HG03378 (cell line): ENCODE results near the gene ARHGAP25.

Experiments used
- ATAC-seq: cut with Tn5 transposase; IDR thresholded peaks from one replicate; pipeline ENCODE4 v1.9.1; 2021; ENCODE audit warnings: mild to moderate bottlenecking, moderate library complexity; ENCODE audit not compliant: unreplicated experiment

Gene ARHGAP25

GRCh38 chr2:68857202-68857845 lies 122.7 kb downstream of the ARHGAP25 start:
- no peak for ATAC-seq

GRCh38 chr2:68857855-68858456 lies 123.3 kb downstream of the ARHGAP25 start:
- ATAC-seq, result peak; percentile 78

GRCh38 chr2:68860111-68860510 lies 125.5 kb downstream of the ARHGAP25 start:
- no peak for ATAC-seq

- no peak for ATAC-seq
Measured at GRCh38 chr2:68861330-68861729, 126.7 kb downstream of the ARHGAP25 start.

- no peak for ATAC-seq
Measured at GRCh38 chr2:68862889-68863288, 128.3 kb downstream of the ARHGAP25 start.

GRCh38 chr2:68863996-68864395 lies 129.4 kb downstream of the ARHGAP25 start:
- ATAC-seq, result no peak

- no peak for ATAC-seq
Measured at GRCh38 chr2:68865108-68865507, 130.5 kb downstream of the ARHGAP25 start.

- no peak for ATAC-seq
Measured at GRCh38 chr2:68870215-68870614, 135.6 kb downstream of the ARHGAP25 start.

- no peak for ATAC-seq
Measured at GRCh38 chr2:68871159-68871764, 136.7 kb downstream of the ARHGAP25 start, which contains the start of gene BMP10. Gene BMP10 (minus strand): TSS chr2:68871397. CDS start chr2:68871358, 39 bp downstream.
